Endometrial microvascular endothelial cells (primary cell): ENCODE measurements around the gene PGRMC2. TPM values are rescaled to one million over a fixed set of nuclear protein-coding genes. Genes with fewer than 3 reads are reported as not detected.
"Not testable (repeated sequence)": the region's sequence is repeated elsewhere in the genome, so short reads cannot be mapped to it uniquely, and the experiment has no call there.

Experiments
- in situ Hi-C: cut with HindIII; loops from 2 replicates; pipeline ENCODE4 v1.10.0; 2017; ENCODE audit warnings: low sequenced_read_pairs, low pct_unique_long_range_greater_than_20kb; ENCODE audit errors: inconsistent ontology term
- total RNA-seq: library from RNA; depleted of rRNA; stranded (reverse); fragments of >200 nt; gene quantifications from one replicate; pipeline ENCODE4 v1.2.3, GENCODE V29; 2015; ENCODE audit errors: inconsistent ontology term

Gene PGRMC2
- total RNA-seq, 1 donor from 2014 or later: 27.8 TPM

DNA sequence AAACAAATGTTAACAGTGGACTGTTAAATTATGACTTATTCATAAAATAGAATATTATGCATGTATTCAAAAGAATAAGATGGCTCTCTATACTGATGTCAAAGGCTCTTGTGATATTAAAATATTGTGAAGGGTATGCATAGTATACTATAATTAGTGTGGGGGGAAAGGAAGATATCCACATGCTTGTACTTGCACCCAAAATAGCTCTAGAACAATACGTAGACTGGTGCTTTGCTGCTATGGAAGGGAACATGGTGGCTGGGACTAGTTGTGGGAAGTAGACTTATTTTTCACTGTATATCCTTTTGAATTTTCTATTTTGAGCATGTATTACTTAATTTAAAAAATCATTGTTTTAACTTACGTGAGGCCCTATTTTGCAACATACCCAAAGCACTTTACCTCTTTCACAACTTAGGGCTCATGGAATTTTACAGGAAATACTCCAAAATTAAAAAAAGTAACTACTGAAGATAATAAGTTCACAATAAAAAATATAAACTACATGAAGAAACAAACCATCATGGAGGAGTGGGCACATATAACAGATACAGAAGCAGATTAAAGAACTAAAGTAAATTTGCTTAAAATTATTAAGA, 7.9 kb downstream of the PGRMC2 start:
- in situ Hi-C loops: no loop called here

DNA sequence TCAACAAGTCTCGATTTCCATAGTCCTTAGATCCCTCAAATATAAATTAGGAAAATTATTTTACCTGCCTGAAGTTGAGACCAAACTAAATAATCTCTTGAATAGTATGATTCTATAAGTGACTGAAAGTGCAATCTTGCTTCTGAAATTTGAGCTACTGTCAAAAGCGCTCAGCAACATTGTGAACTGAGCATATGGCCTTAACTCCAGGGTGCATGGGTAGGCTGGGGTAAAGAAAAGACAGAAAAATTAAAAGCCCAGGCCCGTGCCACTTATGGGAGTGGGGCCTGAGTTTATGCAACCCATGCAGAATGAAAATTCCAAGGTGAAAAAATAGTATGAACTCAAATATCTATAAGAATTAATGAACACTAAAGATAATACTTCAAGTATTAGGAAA, 9.8 kb downstream of the PGRMC2 start:
- in situ Hi-C loops: no loop called here

GRCh38 chr4:128275346-128275745, 12.3 kb downstream of the PGRMC2 start:
- in situ Hi-C loops: no loop called here

- in situ Hi-C loops: no loop called here
Observed at GRCh38 chr4:128271551-128271950, 16.1 kb downstream of the PGRMC2 start.

DNA sequence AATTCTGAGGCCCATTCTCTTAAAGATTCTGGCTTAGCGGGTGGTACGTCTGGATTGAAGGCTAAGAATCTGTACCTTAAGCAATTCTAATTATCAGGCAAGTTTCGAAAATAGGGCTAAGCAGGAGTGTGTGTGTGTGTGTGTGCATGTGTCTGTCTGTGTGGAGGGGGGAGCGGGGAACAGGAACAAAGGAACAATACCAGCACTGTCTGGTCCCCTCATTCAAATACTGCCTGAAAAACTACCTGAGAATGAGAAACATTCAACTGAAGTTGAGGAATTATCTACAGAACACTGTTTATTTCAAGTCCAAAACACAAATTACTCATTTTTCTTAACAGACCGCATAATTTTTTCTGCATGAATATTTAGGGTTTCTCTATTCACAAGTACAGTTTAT, 18.6 kb downstream of the PGRMC2 start:
- in situ Hi-C loops: no loop called here

- in situ Hi-C loops: no loop called here
Observed at GRCh38 chr4:128267745-128268144, 19.9 kb downstream of the PGRMC2 start.

GRCh38 chr4:128267171-128267570, 20.4 kb downstream of the PGRMC2 start:
- in situ Hi-C loops: not testable (repeated sequence)

- in situ Hi-C loops: not testable (repeated sequence)
Observed at GRCh38 chr4:128265550-128265949, 22.1 kb downstream of the PGRMC2 start.

DNA sequence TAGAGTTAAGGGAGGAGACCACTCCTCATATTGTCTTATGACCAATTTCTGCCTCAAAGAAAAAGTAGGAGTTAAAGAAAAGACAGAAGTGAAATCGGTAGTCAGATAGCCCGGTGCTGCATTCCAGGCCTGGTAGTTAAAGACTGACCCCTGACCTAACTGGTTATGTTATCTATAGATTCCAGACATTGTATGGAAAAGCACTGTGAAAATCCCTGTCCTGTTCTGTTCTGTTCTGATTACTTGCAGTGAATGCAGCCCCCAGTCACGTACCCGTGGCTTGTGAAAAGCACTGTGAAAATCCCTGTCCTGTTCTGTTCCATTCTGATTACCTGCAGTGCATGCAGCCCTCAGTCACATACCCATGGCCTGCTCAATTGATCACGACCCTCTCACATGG, 27.7 kb downstream of the PGRMC2 start:
- in situ Hi-C loops: not testable (repeated sequence)

- in situ Hi-C loops: not testable (repeated sequence)
Observed at GRCh38 chr4:128258166-128258565, 29.4 kb downstream of the PGRMC2 start.

- in situ Hi-C loops: no loop called here
Observed at GRCh38 chr4:128256539-128256938, 31.1 kb downstream of the PGRMC2 start.

DNA sequence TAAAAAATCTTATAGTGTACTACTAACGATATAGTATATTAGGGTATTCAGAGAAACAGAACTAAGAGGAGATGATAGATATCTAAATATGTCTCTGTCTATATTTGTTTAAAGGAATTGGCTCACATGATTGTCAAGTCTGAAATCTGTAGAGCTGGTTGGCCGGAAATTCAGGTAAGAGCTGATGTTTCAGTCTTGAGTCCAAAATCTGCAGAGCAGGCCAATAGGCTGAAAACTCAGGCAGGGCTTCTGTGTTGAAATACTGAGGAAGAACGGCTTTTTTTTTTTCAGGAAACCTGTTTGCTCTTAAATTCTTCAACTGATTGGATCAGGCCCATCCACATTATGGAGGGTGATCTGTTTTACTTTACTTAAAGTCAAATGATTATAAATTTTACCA, 31.7 kb downstream of the PGRMC2 start:
- in situ Hi-C loops: no loop called here

DNA sequence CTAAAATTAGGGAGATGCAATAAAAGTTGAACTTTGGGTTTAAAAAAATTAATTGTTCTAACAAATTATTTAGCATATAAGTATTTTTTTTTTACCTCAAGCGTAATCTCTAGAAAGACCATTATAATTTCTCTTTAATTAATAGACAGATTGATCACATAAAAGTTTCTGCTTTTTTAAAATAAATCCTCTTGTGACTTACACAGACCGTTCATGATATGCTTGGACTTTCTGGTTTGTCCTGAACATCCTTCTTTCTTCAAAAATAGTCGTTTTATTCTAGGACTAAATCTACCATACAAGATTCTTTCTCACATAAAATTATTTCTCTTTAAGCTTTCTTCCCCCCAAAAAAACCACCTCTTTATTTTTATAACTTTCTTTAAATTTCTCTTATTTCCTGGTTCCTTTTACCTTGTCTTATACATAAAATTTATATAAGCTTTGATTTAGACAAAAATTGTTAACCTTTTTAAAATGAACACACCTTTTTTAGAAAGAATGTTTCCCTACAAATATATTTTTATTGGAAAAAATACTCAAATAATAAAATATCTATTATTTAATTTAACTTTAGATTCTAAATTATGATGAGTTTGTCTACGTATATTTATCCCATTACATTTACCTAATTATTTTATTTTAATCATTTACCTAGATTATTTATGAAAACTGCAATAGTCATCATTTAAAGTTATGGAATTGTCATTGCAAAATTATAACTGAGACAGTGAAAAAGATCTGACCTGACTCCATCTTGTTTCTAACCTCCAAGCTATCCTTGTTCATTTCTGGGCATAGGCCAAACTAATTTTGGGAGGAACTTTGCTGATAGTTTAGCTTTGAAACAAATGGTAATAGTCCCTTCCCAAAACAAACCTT, 37.6 kb downstream of the PGRMC2 start:
- in situ Hi-C loops: no loop called here

- in situ Hi-C loops: no loop called here
Observed at GRCh38 chr4:128247906-128248305, 39.7 kb downstream of the PGRMC2 start.

DNA sequence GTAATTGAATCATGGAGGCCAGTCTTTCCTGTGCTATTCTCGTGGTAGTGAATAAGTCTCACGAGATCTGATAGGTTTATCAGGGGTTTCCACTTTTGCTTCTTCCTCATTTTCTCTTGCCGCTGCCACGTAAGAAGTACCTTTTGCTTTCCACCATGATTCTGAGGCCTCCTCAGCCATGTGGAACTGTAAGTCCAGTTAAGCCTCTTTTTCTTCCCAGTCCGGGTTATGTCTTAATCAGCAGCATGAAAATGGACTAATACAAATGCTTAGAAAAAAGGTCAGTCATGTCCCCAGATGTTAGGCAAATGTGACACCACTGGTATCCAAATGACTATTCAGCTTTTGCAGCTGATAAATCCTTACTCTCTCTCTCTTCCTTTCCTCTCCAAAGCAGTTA, 42.2 kb downstream of the PGRMC2 start:
- in situ Hi-C loops: not testable (repeated sequence)

GRCh38 chr4:128244379-128244778, 43.2 kb downstream of the PGRMC2 start:
- in situ Hi-C loops: no loop called here

- in situ Hi-C loops: no loop called here
Observed at GRCh38 chr4:128242601-128243000, 45.0 kb downstream of the PGRMC2 start.

DNA sequence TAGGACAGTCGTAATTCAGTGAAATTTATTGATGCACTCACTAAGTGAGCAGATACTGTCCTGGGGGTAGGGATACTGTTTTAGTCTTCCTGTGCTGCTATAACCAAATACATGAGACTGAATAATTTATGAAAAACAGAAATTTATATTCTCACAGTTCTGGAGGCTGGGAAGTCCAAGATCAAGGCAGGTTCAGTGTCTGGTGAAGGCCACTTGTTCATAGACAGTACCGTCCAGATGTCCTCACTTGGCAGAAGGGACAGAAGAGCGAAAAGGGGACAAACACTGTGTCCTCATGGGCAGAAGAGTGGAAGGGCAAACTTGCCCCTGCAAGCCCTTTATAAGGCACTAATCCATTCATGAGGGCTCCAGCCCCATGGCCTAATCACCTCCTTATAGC, 45.6 kb downstream of the PGRMC2 start:
- in situ Hi-C loops: no loop called here

- in situ Hi-C loops: no loop called here
Observed at GRCh38 chr4:128241425-128241913, 46.1 kb downstream of the PGRMC2 start.

DNA sequence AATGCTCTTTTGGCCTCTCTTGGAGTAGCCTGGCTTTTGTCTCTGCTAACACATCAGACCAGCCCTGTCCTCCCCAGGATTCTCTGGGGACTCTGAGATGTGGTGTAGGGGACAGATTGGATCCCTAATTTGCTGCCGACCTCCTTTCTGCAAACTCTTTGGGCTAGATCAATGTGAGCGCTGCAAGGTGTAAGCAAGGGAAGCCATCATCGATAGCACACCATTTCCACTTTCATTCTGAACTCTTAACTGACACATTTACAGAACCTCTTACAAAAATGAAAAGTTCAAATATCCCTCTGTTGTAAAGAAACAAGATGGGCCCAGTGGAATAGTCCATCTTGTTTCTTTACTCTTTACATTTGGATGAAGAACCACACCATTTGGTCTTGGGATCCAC, 46.6 kb downstream of the PGRMC2 start:
- in situ Hi-C loops: no loop called here
